Testis (tissue), 2 donors: Measurements from ENCODE around the gene HOXA2.

ENCODE experiments used
- CTCF ChIP-seq, 3 experiments: fragments of 450-650 bp in 2 of 3; fragments of 200-600 bp in 1 of 3; sonication (generic) in 1 of 3; IDR thresholded peaks; one replicate each; pipeline ENCODE4 v1.5.1; 2016 to 2019; ENCODE audit warnings: antibody characterized with exemption in 3 of 3, mild to moderate bottlenecking in 2 of 3, moderate library complexity in 1 of 3
- POLR2A ChIP-seq: fragments of 450-650 bp; IDR thresholded peaks from one replicate; pipeline ENCODE4 v1.6.1; 2017; ENCODE audit warnings: antibody characterized with exemption, mild to moderate bottlenecking, moderate library complexity

GRCh38 chr7:27150568-27151340 lies 48.3 kb upstream of the HOXA2 start:
- TF ChIP-seq CTCF (IDR thresholded peaks at IDR 0.05) (peak; percentile 42 to 75 (median 71)), POLR2A (no peak)
